Measurements from ENCODE around the gene VPS4A. TPM values are rescaled to one million over a fixed set of nuclear protein-coding genes. Genes with fewer than 3 reads are reported as not detected.
A peak's percentile ranks its signal among the peaks of the same experiment; 100 is the strongest.

The VPS4A gene
- polyA plus RNA-seq, 1 of the 3 experiments (the other 2 are of a cell fraction), result 20.8 TPM

DNA sequence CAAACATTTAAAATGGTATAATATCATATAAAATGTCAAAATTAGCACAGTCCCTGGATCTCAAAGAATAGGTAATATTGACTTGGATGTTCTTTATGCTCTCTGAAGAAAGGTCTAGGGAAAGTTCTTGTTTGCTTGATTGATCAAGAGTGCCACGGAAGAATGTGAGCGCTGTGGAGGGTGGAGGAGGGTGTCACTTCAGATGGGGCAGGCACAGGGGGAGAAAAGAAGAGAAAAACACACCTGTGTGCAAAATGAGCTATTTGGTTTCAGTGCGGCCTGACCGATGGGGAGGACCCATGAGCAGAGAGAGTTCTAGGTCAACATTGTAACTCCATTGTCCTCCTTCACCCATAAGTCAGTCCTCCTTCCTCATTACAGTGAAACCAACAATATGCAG, 8.8 kb upstream of the VPS4A start (continued):
- TF ChIP-seq, protein P1, sequence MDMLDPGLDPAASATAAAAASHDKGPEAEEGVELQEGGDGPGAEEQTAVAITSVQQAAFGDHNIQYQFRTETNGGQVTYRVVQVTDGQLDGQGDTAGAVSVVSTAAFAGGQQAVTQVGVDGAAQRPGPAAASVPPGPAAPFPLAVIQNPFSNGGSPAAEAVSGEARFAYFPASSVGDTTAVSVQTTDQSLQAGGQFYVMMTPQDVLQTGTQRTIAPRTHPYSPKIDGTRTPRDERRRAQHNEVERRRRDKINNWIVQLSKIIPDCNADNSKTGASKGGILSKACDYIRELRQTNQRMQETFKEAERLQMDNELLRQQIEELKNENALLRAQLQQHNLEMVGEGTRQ (IDR thresholded peaks at IDR 0.05; ENCODE audit: borderline replicate concordance, low read depth, low read length), result no peak
- TF ChIP-seq, protein P2, sequence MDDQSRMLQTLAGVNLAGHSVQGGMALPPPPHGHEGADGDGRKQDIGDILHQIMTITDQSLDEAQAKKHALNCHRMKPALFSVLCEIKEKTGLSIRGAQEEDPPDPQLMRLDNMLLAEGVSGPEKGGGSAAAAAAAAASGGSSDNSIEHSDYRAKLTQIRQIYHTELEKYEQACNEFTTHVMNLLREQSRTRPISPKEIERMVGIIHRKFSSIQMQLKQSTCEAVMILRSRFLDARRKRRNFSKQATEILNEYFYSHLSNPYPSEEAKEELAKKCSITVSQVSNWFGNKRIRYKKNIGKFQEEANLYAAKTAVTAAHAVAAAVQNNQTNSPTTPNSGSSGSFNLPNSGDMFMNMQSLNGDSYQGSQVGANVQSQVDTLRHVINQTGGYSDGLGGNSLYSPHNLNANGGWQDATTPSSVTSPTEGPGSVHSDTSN (IDR thresholded peaks at IDR 0.05), result no peak
- TF ChIP-seq, protein P3, sequence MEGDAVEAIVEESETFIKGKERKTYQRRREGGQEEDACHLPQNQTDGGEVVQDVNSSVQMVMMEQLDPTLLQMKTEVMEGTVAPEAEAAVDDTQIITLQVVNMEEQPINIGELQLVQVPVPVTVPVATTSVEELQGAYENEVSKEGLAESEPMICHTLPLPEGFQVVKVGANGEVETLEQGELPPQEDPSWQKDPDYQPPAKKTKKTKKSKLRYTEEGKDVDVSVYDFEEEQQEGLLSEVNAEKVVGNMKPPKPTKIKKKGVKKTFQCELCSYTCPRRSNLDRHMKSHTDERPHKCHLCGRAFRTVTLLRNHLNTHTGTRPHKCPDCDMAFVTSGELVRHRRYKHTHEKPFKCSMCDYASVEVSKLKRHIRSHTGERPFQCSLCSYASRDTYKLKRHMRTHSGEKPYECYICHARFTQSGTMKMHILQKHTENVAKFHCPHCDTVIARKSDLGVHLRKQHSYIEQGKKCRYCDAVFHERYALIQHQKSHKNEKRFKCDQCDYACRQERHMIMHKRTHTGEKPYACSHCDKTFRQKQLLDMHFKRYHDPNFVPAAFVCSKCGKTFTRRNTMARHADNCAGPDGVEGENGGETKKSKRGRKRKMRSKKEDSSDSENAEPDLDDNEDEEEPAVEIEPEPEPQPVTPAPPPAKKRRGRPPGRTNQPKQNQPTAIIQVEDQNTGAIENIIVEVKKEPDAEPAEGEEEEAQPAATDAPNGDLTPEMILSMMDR (IDR thresholded peaks at IDR 0.05), result no peak
- TF ChIP-seq JUND (IDR thresholded peaks at IDR 0.05), result no peak
- TF ChIP-seq, protein P4, sequence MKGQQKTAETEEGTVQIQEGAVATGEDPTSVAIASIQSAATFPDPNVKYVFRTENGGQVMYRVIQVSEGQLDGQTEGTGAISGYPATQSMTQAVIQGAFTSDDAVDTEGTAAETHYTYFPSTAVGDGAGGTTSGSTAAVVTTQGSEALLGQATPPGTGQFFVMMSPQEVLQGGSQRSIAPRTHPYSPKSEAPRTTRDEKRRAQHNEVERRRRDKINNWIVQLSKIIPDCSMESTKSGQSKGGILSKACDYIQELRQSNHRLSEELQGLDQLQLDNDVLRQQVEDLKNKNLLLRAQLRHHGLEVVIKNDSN (IDR thresholded peaks at IDR 0.05; ENCODE audit: borderline replicate concordance, low read depth), result no peak
- no peak for TF ChIP-seq ELF1 (IDR thresholded peaks at IDR 0.05)
- no peak for TF ChIP-seq FOXJ3 (CRISPR knock-in tag; IDR thresholded peaks at IDR 0.05)
- TF ChIP-seq FOXM1 (IDR thresholded peaks at IDR 0.05; ENCODE audit: low read depth), result no peak
- TF ChIP-seq, protein P5, sequence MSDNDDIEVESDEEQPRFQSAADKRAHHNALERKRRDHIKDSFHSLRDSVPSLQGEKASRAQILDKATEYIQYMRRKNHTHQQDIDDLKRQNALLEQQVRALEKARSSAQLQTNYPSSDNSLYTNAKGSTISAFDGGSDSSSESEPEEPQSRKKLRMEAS (IDR thresholded peaks at IDR 0.05; ENCODE audit: low read depth), result no peak
- no peak for TF ChIP-seq MXI1 (IDR thresholded peaks at IDR 0.05; ENCODE audit: low read depth, low read length)

DNA sequence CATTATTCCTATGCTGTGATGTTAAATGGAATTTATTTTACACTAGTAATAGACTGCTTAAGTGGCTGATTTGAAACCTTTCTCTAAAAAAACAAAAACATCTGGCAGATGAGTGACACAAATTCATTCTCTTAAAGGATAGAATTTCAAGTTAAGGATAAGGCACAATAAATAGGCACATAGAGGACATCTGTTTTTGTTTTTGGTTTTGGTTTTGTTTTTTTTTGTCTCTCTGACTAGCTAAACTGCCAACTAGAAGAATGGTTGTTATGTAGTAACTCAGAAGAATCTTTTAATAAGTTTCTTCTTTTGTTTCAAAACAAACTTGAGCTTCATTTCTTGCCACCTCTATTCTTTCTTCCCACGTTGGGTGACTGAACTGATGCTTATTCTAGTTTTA, 5.1 kb upstream of the VPS4A start:
- H3K79me2 ChIP-seq (ENCODE audit: insufficient read depth), result no peaks in the 10 kb centered on the region
- H3K27me3 ChIP-seq (ENCODE audit: insufficient read depth), result no peaks in the 10 kb centered on the region
- H3K9me3 ChIP-seq, result no peaks in the 10 kb centered on the region
- H3F3A ChIP-seq (replicated peaks; ENCODE audit: insufficient read depth), result peaks cover 23% of the 10 kb centered on the region
- 71% methylated on average over 1 of the region's 1 CpG for WGBS (ENCODE audit: low lambda C conversion rate)
- no peaks in the 10 kb centered on the region for H3K9me2 ChIP-seq
- H4K20me1 ChIP-seq (ENCODE audit: insufficient read depth), result no peaks in the 10 kb centered on the region
- CTCF ChIA-PET, result no interaction called here
- H3K27ac ChIP-seq (ENCODE audit: low read depth in 2 of 2, low read length in 1 of 2), result peak overlapping the region; percentile 36 to 40; a peak in 2 of 4 replicates
- H3K9ac ChIP-seq, result no peak overlapping the region
- H3K4me3 ChIP-seq (ENCODE audit: low read depth in 2 of 2, low read length in 1 of 2), result no peak overlapping the region
- no peak overlapping the region for H2AFZ ChIP-seq (ENCODE audit: low read depth)
- no peak overlapping the region for H3K4me2 ChIP-seq
- DNase-seq, result no peak
- no peaks in the 10 kb centered on the region; a peak in 1 of 4 replicates for H3K4me1 ChIP-seq (ENCODE audit: control insufficient read depth in 1 of 2, insufficient read depth in 2 of 2, low read depth in 1 of 2, low read length in 1 of 2)
- TF ChIP-seq YY1 (IDR thresholded peaks at IDR 0.05; ENCODE audit: low read depth) (no peak), EZH2phosphoT487 (IDR thresholded peaks at IDR 0.05; ENCODE audit: borderline replicate concordance, low read depth) (no peak), POLR2AphosphoS5 (IDR thresholded peaks at IDR 0.05; ENCODE audit: low read depth, low read length) (no peak), FOXM1 (IDR thresholded peaks at IDR 0.05; ENCODE audit: low read depth) (no peak), RXRA (IDR thresholded peaks at IDR 0.05; ENCODE audit: borderline replicate concordance, low read depth) (no peak), RAD21 (IDR thresholded peaks at IDR 0.05; ENCODE audit: low read length) (no peak), TCF12 (IDR thresholded peaks at IDR 0.05) (0 out of 2 replicates have a peak, but pooled peaks have one; percentile 9)
- TF ChIP-seq, protein P5 (IDR thresholded peaks at IDR 0.05; ENCODE audit: low read depth), result no peak
- peaks cover 11 to 20% of the 10 kb centered on the region in 2 experiments for H3K36me3 ChIP-seq (replicated peaks in 1 of 2; ENCODE audit: control insufficient read depth in 1 of 2, insufficient read depth in 2 of 2, low read length in 1 of 2)
- POLR2A ChIA-PET, result no interaction called here
